CD4-positive, alpha-beta T cell treated with Interferon gamma for 1 hour (primary cell): ENCODE data around the gene PICK1.
"Not testable (repeated sequence)": the region's sequence is repeated elsewhere in the genome, so short reads cannot be mapped to it uniquely, and the experiment has no call there.

Experiments used
- DNase-seq: peaks from one replicate; pipeline ENCODE4 v3.0.0-alpha.2; 2020

PICK1 gene

DNA sequence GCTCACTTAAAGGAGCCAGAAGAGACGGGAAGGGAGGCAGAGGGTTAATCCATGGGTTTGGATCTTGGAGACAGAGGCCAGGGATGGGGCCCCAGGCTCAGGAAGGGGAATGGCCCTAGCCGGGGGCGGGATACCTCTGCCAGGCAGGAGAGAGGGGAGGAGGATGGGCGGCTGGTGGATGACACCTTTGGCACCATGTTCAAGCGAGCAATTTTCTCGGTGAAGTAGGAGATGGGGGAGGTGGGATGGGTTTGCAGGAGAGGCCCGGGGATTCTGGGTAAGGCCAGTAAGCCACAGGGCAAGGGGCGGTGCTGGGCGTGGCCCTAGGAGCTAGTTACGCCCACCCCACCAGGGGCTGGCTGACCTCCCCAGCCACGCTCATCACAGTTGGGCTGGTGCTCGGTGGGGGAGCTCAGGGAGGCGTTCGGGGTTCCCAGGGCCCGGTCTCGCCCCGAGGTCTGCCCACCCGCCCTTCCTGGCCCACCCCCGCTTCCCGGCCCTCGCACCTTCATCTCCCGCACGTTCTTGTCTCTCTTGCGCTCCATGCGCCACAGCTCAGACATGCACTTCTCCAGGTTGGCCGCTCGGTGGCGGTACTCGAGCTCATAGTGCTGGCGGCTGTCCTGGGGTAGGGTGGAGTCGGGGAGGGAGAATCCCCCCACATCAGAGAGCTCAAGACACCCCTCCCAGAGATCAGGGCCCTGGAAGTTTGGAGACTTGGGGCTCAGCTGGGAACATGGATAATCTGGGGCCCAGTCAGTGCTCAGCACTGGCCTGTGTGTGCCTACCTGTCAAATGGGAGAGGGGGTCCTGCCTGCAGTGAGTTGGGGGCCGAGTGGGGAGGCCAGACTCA, 40.6 kb downstream of the PICK1 start:
- DNase-seq: no peak

DNA sequence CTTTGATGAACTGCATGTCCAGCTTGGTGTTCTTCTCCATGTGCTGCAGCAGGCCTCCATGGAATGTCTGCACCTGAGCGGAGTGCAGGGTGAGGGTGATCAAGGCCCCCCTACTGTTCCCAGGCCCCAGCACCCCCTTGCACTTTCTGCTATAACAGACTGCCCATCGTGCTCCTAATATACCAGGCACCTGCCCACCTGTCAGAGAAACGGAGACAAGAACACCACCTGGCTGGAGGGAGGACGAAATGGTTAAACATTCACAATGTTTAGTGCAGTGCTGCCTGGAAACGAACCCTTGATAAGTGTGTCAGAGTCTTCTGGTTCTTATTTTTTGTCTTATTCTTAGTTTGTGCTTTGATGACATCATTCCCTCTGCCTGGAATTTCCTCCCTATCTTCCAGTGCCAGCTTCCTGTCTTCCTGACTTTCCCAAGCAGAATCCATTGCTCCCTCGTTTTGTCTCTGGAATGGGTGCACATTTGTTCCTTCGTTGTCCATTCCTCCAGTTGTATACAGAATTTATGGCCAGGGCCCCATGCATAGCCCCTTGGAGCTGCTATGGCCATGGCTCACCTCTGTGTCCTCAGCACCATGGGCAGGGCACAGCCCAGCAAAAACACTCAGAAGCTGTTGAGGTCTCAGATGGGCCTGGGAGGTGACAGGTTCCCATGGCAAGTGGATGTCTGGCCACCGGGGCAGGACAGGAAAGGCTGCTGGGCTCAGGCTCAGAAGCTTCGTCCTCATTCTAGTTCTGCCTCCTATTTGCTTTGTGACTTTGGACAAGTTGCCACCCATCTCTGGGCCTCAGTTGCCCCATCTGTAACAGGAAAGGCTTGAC, 41.4 kb downstream of the PICK1 start:
- no peak for DNase-seq

DNA sequence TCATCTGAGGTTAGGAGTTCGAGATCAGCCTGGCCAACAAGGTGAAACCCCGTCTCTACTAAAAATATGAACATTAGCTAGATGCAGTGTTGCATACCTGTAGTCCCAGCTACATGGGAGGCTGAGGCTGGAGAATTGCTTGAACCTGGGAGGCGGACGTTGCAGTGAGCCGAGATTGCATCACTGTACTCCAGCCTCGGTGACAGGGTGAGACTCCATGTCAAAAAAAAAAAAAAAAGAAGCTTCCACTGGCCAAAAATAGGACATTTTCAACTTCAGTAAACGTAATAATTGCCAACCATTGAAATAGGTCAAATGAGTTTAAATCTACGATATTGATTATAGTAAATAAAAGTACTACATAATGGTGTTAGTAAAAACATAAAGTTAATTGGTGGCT, 46.4 kb downstream of the PICK1 start:
- no peak for DNase-seq

DNA sequence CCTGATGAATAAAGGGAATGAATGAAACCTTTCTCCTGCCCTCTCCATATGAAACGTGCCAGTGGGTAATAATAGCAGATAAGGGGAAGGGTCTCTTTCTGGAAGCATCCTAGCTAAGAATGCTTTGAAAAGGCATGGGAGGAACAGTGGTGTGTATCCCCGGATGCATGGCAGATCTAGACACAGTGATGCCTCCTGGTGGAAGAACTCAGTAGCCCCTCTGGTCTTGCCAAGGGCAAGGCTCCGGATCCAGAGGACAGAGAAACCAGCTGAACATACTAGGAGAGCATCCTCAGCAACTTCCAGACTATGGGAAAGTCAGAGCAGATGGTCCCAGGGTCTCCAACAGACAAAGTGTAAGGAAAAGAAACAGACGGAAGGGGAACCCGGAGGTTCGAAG, 46.9 kb downstream of the PICK1 start:
- no peak for DNase-seq

DNA sequence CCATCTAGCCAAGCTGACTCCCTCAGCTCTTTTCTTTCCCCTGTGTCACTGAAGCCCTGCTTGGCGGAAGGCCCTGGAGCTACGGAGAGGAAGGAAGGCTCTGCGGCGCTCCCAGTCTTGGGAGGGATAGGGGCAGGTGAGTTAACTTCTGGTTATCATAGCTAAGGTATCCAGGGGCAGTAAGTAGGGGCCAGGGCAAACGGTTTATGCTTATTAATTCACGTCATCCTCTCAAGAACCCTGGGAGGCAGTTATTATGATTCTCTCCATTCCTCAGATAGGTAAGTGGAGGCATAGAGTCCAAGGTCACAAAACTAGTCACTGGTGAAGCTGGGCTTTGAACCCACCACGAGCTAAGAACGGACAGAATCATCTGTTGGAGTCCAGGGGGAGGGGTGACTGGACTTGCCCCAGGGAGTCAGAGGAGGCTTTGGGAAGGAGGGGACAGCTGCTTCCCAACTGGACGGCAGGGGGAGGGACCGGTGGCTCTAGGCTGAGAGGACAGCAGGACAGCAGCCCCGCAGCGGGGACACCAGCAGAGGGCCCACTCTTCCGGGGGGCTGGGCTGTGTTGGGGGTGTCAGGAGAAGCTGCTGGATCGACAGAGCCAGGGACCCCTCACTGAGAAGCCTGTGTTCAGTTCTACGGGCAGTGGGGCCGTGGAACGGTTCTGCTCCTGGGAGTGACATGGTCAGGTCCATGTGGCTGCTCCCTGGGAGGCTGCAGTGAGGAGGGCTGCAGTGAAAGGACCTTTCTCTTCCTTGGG, 49.8 kb downstream of the PICK1 start:
- DNase-seq: no peak

DNA sequence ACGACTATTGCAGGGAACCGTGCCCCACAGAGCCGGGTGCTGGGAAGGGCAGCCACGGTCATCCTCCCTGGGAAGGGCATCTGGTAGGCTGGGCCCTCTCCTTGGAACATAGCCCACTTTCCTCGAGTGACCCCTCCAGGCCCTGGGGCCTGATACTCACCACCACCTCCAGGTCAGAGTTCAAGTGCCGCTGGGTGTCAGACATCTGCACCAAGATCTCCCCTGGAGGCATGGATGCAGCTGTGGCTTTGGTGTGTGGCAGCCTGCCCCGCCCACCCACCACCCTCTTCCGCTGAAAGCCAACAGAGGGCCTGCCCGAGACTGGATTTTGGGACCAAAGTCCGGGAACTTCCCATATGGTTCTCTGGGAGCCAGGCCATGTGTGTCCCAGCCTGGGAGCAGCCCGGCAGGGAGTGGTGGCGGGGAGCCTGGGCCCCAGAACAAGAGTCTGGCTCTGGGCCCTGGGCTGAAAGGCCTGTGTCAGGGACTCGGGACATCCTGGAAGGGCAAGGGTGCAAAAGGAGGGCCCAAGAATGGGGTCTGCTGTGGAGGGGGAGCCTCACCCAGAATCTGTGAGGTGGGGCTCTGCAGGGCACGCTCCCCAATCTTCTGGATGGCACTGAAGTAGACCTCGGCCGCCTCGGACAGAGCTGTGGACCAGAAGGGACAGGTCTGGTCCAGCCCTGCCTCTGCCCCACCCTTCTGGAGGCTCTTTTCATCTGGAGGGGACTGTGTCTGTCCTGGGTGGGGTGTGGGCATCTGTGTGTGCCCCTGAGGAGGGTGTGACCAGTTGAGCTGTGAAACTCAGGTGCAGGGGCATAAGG, 50.7 kb downstream of the PICK1 start:
- DNase-seq: no peak

DNA sequence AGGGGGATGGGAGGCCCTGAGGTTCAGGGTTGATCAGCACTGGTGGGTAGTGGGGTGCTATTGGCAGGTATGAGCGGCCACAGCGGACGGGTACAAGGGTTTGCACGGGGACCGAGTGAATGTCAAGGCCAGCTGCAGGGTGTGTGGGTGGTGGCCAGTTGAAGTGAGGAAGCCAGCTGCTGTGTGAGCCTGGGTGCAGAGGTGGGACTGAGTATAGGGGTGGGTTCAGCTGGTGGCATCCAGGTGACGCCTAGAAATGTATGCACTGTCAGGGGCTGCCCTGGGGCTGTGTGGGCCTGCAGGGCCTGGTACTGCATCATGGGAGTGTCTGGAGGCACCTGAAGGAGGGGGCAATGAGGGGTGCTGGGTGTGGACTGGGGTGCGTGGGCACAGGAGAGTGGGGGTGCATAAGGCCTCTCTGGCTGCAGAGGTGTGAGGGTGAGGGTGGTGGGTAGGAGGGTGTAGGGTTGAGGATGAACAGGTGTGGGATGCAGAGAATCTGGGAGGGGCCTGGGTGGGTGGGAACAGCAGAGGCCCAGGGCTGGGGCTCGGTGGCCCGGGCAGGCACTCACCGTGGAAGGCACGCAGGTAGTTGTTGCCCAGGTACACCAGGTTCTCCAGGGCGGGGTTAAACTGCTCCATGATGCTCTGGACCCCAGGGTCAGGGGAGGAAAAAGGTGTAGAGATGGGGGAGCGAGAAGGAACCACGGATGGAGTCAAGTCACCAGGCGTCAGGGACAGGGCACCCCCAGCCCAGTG, 51.5 kb downstream of the PICK1 start:
- no peak for DNase-seq

DNA sequence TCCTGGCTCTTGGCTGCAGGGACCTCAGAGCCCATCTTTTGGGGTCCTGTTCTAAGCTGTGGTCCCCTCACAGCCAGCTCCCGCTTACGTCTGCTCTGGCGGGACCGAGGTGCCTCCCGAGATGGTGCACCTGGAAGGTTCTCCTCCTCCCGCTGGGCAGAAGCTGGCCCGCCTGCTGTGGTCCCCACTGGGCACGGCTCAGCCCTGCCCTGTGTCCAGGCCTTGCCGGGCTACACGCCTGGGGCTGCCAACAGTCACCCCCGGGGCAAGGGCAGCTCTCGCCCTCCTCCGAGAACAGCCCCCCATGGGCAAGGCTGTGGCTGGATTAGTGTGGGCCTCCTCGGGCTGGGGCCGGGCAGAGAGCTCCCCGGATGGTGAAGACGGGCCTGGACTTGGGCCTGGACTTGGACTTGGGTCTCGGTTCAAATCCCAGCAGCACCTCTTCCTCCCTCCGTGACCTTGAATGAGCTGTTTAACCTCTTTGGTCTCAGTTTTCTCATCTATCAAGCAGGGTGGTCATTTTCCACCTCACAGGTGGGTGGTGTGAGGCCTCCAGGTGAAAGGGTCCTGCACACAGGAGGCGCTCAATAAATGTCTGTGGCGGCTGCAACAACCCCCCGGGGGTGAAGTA, 52.3 kb downstream of the PICK1 start:
- DNase-seq: no peak

DNA sequence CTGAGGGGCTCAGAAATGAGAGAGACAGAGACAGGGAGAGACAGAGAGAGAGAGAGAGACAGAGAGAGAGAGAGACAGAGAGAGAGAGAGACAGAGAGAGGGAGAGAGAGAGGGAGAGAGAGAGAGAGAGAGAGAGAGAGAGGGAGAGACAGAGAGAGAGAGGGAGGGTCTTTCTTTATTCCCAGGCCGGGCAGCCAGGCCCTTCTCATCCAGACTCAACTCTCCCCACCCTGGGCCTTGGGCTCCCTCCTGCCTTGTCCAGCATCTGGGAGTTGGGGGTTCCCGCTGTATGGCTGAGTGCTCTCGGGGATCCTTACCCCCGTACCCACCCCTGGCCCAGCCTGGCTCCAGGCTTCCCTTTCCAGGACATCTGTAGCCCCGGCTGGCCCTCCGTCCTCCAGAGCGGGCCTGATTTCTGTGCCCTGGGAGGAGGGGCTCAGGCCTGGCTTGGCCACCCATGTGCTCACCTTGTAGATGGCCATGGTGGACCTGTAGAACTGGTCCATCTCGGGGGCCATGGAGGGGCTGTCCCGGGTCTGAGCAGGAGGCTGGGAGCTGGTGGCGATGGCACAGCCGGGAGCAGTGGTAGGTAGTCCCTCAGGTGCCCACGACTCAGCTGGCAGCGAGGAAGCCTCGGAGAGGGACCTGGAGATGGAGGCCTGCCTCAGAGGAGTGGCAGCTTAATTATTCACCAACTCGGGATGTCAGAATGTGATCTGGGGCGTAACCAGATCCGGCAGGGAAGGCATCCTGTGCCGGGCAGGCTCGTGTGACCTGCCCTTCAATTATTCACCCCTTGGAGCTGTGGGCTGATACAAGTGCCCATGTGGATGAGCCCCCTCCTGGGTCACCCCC, 53.0 kb downstream of the PICK1 start, which contains the start of gene BAIAP2L2:
TSS of gene BAIAP2L2 (minus strand) at position 677 of the 855 bp plus-strand sequence. CDS start at position 518, 159 bp downstream.
- DNase-seq: no peak

DNA sequence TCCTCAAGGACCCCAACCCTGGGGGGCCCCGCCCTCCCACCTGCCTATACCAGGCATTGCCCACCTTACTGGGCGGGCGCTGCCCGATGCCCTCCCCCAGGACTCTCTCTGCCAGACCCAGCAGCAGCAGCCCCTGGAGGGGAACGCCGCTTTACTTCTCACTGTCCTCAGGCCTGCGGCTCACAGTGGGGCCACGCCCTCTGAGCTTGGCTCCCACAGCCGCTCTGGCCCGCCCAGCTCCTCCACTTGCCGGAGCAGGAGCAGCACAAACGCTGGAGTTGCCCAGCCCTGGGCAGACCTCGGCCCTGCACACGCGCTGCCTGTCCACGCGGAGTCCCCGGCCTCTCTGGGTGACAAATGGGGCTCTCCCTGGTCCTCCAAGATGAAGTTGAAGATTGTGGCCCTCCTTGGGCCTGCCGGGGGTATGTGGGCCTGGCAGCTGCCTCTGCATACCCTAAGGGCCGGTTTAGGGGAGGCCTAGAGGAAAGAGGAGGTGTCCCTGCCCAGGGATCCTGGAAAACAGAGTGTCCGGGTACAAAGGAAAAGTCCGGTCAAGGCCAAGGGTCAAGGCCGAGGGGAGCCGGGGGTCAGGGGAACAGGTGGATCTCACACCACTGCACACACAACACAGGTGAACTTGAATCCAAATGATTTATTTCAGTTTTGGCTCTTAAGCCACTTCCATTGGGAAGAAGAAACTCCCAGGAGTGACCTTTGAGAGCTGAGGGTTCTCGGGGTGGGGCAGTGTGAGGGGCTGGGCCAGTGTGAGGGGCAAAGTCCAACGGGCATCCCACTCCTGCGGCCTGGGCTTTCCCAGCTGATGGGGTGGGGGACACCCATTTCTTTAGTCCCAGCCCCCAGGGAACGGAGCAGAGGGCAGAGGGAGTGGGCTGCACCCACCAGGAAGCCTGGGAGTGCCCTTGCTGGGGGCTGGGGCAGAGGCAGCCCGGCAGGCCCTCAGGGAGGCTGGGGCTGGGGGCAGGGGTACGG, 54.0 kb downstream of the PICK1 start:
- no peak for DNase-seq

DNA sequence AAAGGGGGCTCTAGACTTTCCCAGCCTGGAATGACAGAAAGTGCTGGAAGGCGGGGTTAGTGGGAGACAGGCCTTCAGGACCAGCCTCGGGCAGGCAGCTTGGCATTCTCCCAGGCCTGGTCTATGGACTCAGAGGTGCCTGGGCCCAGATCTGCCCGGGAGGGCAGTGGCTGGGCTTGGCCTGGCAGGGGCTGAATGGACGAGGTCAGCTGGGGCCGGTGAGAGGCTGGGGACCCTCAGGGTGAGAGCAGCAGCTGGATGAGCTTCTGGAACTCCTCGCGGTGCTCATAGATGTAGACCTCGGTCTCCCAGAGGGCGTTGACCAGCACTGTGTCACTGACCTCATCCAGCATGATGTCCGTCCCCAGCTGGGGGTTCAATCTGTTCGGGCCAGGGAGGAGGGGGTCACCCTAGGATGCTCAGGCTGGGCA, 54.7 kb downstream of the PICK1 start:
- DNase-seq: no peak

DNA sequence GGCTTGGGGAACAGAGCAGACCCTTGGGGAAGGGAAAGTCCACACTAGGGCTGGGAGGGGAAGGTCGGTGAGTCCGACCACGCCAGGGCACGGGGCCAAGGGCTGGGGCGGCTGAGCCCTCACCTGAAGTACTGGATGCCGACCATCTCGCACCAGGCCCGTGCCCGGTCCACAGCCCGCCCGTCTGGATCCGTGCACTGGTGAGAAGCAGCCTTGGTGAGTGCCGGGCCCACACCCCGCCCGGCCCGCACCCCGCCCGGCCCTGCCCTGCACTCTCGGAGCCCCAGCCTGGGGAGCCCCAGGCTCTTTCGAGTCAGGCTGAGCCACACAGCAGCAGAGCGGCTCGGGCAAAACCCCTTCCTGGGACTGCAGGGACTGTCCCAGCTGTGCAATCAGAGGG, 55.2 kb downstream of the PICK1 start:
- no peak for DNase-seq

DNA sequence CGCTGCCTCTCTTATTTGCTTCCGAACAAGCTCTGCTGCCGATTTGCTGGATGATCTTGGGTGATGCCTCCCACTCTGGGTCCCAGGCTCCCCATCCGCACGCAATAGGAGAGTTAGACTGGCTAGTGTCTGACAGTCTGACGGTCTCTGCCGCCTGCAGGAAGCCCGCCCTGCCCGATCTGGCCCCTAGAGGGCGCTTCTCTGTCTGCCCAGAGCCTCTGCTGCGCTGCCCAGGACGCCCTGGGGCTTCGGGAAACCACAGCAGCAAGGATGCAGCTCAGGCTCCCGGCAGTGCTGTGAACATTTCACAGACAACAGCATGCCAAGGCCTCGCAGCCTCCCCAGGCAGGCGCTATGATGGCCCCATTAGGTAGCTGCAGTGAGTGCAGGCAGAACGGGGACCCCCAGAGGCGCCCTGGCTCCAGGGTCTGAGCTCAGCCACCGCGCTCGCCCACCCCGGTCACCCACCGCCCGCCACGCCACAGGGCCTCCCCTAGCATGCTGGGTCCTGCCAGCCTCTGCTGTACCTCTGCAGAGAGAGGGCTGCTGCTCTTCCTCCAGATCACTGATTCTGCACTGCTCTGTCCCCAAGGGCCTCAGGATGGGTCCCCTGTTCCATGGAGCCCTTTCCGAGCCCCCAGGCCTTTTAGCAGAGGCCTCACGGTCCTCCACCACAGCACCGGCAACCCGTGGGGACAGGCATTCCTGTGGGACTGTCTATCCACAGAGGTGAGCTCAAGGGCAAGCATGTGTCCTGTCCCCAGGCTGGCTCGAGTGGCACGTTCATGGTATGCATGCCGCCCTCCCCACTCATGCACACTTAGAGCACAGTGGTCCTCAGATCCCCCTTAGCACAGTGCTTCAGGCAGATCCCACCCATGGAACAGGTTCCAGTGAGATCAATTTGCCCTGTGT, 57.5 kb downstream of the PICK1 start:
- peak; percentile 69 for DNase-seq

DNA sequence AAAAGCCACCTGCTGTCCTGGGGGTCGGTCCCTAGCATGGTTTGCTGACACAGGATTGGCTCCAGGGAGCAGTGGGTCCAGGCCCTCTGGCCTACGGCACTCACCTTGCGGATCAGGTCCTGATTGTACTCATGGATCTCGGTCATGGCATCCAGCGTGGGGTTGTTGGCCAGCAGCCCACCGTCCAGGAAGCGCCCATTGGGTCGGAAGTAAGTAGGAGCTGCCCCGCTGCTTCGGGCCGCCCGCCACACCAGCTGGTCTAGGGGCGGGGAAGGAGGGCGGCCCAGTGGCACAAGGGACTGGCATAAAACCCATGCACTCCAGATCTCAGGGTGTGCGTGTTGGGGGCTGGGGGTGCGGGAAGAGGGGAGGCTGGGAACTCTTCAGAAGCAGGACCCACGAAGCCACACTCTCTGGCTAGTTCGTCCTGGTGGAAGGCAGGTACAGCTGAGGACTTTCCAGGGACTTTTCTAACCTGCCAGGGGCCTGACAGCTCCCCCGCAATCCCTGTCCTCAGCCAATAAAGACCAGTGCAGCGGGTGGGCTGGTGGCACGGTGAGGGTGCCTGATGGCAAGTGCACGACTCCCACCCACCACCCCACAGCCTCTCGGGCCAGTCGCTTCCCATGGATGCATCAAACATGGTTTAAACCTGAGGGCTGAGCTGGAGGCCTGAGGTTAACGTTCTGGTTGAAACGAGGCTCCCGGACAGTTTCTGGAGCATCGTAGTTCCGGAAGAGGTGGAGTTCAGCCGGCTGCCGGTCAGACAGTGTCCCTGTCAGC, 58.4 kb downstream of the PICK1 start:
- no peak for DNase-seq

DNA sequence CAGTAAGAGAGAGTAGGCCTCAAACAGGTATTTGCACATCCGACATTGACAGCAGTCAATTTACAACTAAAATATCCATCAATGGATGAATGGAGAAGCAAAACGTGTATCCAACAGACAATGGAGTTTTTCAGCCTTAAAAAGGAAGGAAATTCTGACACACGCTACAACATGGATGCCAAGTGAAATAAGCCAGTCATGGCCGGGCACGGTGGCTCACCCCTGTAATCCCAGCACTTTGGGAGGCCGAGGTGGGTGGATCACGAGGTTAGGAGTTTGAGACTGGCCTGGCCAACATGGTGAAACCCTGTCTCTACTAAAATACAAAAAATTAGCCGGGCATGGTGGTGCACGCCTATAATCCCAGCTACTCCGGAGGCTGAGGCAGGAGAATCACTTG, 60.4 kb downstream of the PICK1 start:
- not testable (repeated sequence) for DNase-seq

DNA sequence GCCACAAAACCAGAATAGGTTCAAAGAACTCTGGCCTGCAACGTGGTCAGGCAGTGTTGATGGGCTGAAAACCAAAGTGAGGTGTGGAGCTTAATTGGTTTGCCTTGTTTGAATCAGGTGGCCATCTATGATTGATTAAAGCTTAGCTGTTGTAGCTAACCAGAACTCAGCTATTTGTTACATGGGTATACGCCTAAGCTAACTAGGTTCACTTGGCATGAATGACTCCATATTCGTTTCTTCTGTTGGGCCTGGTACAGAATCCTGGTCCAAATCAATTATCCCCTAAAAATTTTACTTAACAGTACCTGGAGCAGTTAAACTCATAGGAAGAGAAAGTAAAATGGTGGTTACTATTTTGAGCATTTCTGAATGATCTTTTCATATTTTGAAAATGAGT, 61.0 kb downstream of the PICK1 start:
- DNase-seq: no peak

DNA sequence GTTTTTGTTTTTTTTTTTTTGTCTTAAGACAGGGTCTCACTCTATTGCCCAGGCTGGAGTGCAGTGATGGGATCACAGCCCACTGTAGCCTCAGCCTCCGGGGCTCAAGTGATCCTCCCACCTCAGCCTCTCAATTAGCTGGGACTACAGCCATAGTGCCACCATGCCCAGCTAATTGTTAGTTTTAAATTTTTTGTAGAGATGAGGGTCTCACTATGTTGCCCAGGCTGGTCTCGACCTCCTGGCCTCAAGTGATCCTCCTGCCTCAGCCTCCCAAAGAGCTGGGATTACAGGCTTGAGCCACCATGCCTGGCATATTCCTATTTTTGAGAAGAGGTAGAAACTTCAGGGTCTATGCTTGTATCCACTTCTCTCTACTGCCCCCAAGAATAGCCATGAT, 61.5 kb downstream of the PICK1 start:
- DNase-seq: not testable (repeated sequence)
